ENCODE data around the gene RTN4RL2. TPM values are rescaled to one million over a fixed set of nuclear protein-coding genes. Genes with fewer than 3 reads are reported as not detected.

Gene RTN4RL2
- total and polyA plus RNA-seq, 9 of the 15 experiments (the other 6 are each of a cell fraction or from before 2014, with no cell fraction given): 0.06 to 1.9 (median 0.34) TPM; not detected in 4

GRCh38 chr11:57491371-57492061, 31.2 kb downstream of the RTN4RL2 start:
- CTCF ChIA-PET (ENCODE audit: low intra/inter-chr PET ratio): interaction anchor here (0.6 to 5.1 kb wide), 5 partner anchors 29 to 154 kb away, joined by 3 to 51 read pairs (median 4); no protein-coding TSS in a partner anchor
- Histone ChIP-seq H3K4me1 (replicated peaks in 1 of 2; ENCODE audit: control insufficient read depth in 2 of 2, insufficient read depth in 2 of 2, low read length in 2 of 2) (peaks cover 0 to 7% of the 10 kb centered on the region in 2 experiments; a peak in 2 of 5 replicates), H3K79me2 (ENCODE audit: control insufficient read depth, insufficient read depth, low read length) (no peaks in the 10 kb centered on the region), H3K9me3 (replicated peaks; ENCODE audit: control insufficient read depth, insufficient read depth, low read depth, low read length) (no peaks in the 10 kb centered on the region), H2AFZ (ENCODE audit: low read depth, low read length) (no peak overlapping the region), H3K4me3 (no peak overlapping the region), H3K9me1 (ENCODE audit: control insufficient read depth, insufficient read depth, low read length) (no peaks in the 10 kb centered on the region), H3K27ac (ENCODE audit: extremely low read depth, low read depth, low read length) (no peak overlapping the region), H3K4me2 (ENCODE audit: insufficient read depth, low read length) (no peak overlapping the region), H3K36me3 (ENCODE audit: control insufficient read depth, insufficient read depth, low read length) (peaks cover 78% of the 10 kb centered on the region; the same call in 2 of the 3 replicates), H4K20me1 (replicated peaks; ENCODE audit: control insufficient read depth, insufficient read depth, low read length) (0 out of 2 replicates have a peak, but pooled peaks cover 3% of the 10 kb centered on the region), H3K9ac (ENCODE audit: insufficient read depth in 1 of 2, low read depth in 2 of 2, low read length in 2 of 2) (no peak overlapping the region; a peak in 1 of 4 replicates), H3K27me3 (ENCODE audit: control insufficient read depth in 2 of 2, insufficient read depth in 2 of 2, low read length in 2 of 2) (no peaks in the 10 kb centered on the region)
- in situ Hi-C loops (cut with MboI) (loop anchor here (5.0 kb wide), 1 partner anchor 36 kb away; no protein-coding TSS in a partner anchor), intact Hi-C loops (cut with micrococcal nuclease) (loop anchor here (5.0 kb wide), 1 partner anchor 34 kb away; no protein-coding TSS in a partner anchor)
- peak; percentile 83 for FAIRE-seq
- peak; percentile 68 to 76 (median 74) for DNase-seq (ENCODE audit: extremely low read depth in 1 of 4, low spot score in 3 of 4)
- no TSS peak for BruUV-seq (replicated peaks)
- peak; percentile 81 for ATAC-seq
- 81% methylated on average over 11 of the region's 11 CpGs for WGBS (ENCODE audit: insufficient coverage, low coverage, missing lambda C conversion rate)
- POLR2A ChIA-PET: interaction anchor here (0.7 to 1.1 kb wide), 3 partner anchors 28 to 119 kb away, joined by 3 to 4 read pairs (median 4); no protein-coding TSS in a partner anchor
- TF ChIP-seq, protein P1, sequence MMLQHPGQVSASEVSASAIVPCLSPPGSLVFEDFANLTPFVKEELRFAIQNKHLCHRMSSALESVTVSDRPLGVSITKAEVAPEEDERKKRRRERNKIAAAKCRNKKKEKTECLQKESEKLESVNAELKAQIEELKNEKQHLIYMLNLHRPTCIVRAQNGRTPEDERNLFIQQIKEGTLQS (IDR thresholded peaks at IDR 0.05): peak; percentile 42; the same call in 1 of the 2 replicates
- TF ChIP-seq, protein P1 (CRISPR knock-in tag; conservative IDR thresholded peaks at IDR 0.05): no peak
- TF ChIP-seq SMAD4 (CRISPR knock-in tag; conservative IDR thresholded peaks at IDR 0.05): no peak
- TF ChIP-seq CEBPG (CRISPR knock-in tag; IDR thresholded peaks at IDR 0.05): peak; percentile 96
- peak; percentile 82 to 93 for TF ChIP-seq CEBPG (tag; conservative IDR thresholded peaks at IDR 0.05 in 1 of 2, IDR thresholded peaks at IDR 0.05 in 1 of 2)
- no peak for TF ChIP-seq KAT8 (IDR thresholded peaks at IDR 0.05; ENCODE audit: low read depth)
- peak; percentile 39; the same call in 1 of the 2 replicates for TF ChIP-seq JUND (IDR thresholded peaks at IDR 0.05; ENCODE audit: borderline replicate concordance, low read depth, low read length)
- no peak for TF ChIP-seq JUND (tag; IDR thresholded peaks at IDR 0.05; ENCODE audit: borderline replicate concordance, low read depth, low read length)
- TF ChIP-seq RBFOX2 (IDR thresholded peaks at IDR 0.05; ENCODE audit: low read depth, low read length): 0 out of 2 replicates have a peak, but pooled peaks have one; percentile 37
- TF ChIP-seq SMC3 (conservative IDR thresholded peaks at IDR 0.05; ENCODE audit: insufficient read depth, low read depth, low read length): peak; percentile 54
- TF ChIP-seq CREB1 (IDR thresholded peaks at IDR 0.05): no peak
- no peak for TF ChIP-seq CREB1 (CRISPR knock-in tag; IDR thresholded peaks at IDR 0.05)
- no peak for TF ChIP-seq PREB (CRISPR knock-in tag; IDR thresholded peaks at IDR 0.05)
- TF ChIP-seq E2F3 (CRISPR knock-in tag; IDR thresholded peaks at IDR 0.05): no peak
- peak; percentile 49 for TF ChIP-seq POLR2G (IDR thresholded peaks at IDR 0.05; ENCODE audit: low read depth, low read length)
- TF ChIP-seq, protein P2, sequence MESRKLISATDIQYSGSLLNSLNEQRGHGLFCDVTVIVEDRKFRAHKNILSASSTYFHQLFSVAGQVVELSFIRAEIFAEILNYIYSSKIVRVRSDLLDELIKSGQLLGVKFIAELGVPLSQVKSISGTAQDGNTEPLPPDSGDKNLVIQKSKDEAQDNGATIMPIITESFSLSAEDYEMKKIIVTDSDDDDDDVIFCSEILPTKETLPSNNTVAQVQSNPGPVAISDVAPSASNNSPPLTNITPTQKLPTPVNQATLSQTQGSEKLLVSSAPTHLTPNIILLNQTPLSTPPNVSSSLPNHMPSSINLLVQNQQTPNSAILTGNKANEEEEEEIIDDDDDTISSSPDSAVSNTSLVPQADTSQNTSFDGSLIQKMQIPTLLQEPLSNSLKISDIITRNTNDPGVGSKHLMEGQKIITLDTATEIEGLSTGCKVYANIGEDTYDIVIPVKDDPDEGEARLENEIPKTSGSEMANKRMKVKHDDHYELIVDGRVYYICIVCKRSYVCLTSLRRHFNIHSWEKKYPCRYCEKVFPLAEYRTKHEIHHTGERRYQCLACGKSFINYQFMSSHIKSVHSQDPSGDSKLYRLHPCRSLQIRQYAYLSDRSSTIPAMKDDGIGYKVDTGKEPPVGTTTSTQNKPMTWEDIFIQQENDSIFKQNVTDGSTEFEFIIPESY (CRISPR knock-in tag; IDR thresholded peaks at IDR 0.05): peak; percentile 69; the same call in 1 of the 2 replicates
- TF ChIP-seq SIX5 (IDR thresholded peaks at IDR 0.05; ENCODE audit: borderline replicate concordance in 1 of 2, insufficient read depth in 1 of 2, low read depth in 1 of 2, low read length in 2 of 2): no peak
